HepG2 (cell line): ENCODE data around the gene CACNA2D3. TPM values are rescaled to one million over a fixed set of nuclear protein-coding genes. Genes with fewer than 3 reads are reported as not detected.

Experiments
- ATAC-seq: fragments of 200-7000 bp; cut with Tn5 transposase; 3 replicates; pipeline ENCODE4 v1.9.1; 2020; ENCODE audit warnings: mild to moderate bottlenecking, moderate library complexity
- BruUV-seq: library from RNA; stranded (reverse); fragments of 400-500 nt; replicated peaks from 2 replicates; lab custom pipeline; 2021; lab: Mats Ljungman, UMichigan
- CTCF ChIA-PET: fragments of 300-600 bp; formaldehyde crosslinking; extraction: SDS; loops from one replicate; lab custom pipeline; 2021; ENCODE audit warnings: low total read pairs, inconsistent platforms, low intra/inter-chr PET ratio; lab: Yijun Ruan, JAX
- POLR2A ChIA-PET: fragments of 350-600 bp; sonication (Branson Sonifier 250); formaldehyde crosslinking; loops from one replicate; lab custom pipeline; 2020; ENCODE audit warnings: antibody characterized with exemption, inconsistent platforms; lab: Yijun Ruan, JAX
- DNase-seq: peaks from one replicate; pipeline ENCODE4 v3.0.0-alpha.2; 2015; ENCODE audit warnings: low spot score
- FAIRE-seq: peaks from 3 replicates; lab custom pipeline; 2011; peaks lifted over from hg19 to GRCh38; lab: Jason Lieb, UNC
- H2AFZ ChIP-seq: one replicate; pipeline ENCODE4 v1.6.1; 2011; ENCODE audit warnings: low read length, inconsistent platforms
- H3K27ac ChIP-seq: fragments of 300-600 bp; 3 replicates; pipeline ENCODE4 v1.8.0; 2011; ENCODE audit warnings: mixed run types, mild to moderate bottlenecking, mixed read lengths, low read length, inconsistent platforms; ENCODE audit not compliant: insufficient read depth; ENCODE audit errors: extremely low read length
- H3K27me3 ChIP-seq, 2 experiments: fragments of 200-600 bp in 1 of 2; 2 replicates in 1 of 2; 3 replicates in 1 of 2; pipeline versions ENCODE4 v1.6.0 to v1.8.0; 2011; ENCODE audit warnings: low read length in 2 of 2, mild to moderate bottlenecking in 2 of 2, moderate library complexity in 2 of 2, inconsistent platforms in 1 of 2; ENCODE audit not compliant: insufficient read depth in 2 of 2, control insufficient read depth in 1 of 2
- H3K36me3 ChIP-seq, 2 experiments: fragments of 200-600 bp in 1 of 2; replicated peaks in 1 of 2; 2 replicates in 1 of 2; 3 replicates in 1 of 2; pipeline versions ENCODE4 v1.5.1 to v1.8.0; 2011; ENCODE audit warnings: low read length in 2 of 2, inconsistent platforms in 1 of 2; ENCODE audit not compliant: insufficient read depth in 2 of 2, control insufficient read depth in 1 of 2
- H3K4me1 ChIP-seq: 2 replicates; pipeline ENCODE4 v1.5.1; 2012; ENCODE audit warnings: low read length, inconsistent platforms; ENCODE audit not compliant: insufficient read depth
- H3K4me2 ChIP-seq: 2 replicates; pipeline ENCODE4 v1.6.0; 2011; ENCODE audit warnings: low read depth, low read length, inconsistent platforms
- H3K4me3 ChIP-seq, 3 experiments: fragments of 200-600 bp in 1 of 3; sonication (generic), shearing (Covaris generic) in 1 of 3; replicated peaks in 1 of 3; 2 replicates each; pipeline ENCODE4 v1.5.1; 2011 to 2016; ENCODE audit warnings: low read length in 3 of 3, inconsistent platforms in 2 of 3, low read depth in 2 of 3, mild to moderate bottlenecking in 2 of 3, control low read depth in 1 of 3, mixed read lengths in 1 of 3; ENCODE audit not compliant: insufficient read depth in 1 of 3
- H3K79me2 ChIP-seq: one replicate; pipeline ENCODE4 v1.6.1; 2011; ENCODE audit warnings: low read length, inconsistent platforms; ENCODE audit not compliant: insufficient read depth
- H3K9ac ChIP-seq: 2 replicates; pipeline ENCODE4 v1.6.0; 2011; ENCODE audit warnings: mild to moderate bottlenecking, low read depth, low read length, inconsistent platforms; ENCODE audit not compliant: insufficient read depth
- H3K9me3 ChIP-seq: 2 replicates; pipeline ENCODE4 v1.5.1; 2012; ENCODE audit warnings: mild to moderate bottlenecking, low read length
- H4K20me1 ChIP-seq: 2 replicates; pipeline ENCODE4 v1.6.0; 2011; ENCODE audit warnings: inconsistent platforms, mild to moderate bottlenecking, low read length, moderate library complexity; ENCODE audit not compliant: insufficient read depth
- ARHGAP35 ChIP-seq: sonication (generic); formaldehyde crosslinking; IDR thresholded peaks from 2 replicates; pipeline ENCODE4 v1.9.0; 2022; ENCODE audit warnings: mild to moderate bottlenecking, inconsistent platforms, moderate library complexity, missing genetic modification reagents, borderline replicate concordance
- CCAR2 ChIP-seq: fragments of 200-400 bp; formaldehyde crosslinking; optimal IDR thresholded peaks from 2 replicates; pipeline ENCODE3; 2018; ENCODE audit warnings: low read depth, mild to moderate bottlenecking, low read length, moderate library complexity
- E2F1 ChIP-seq: sonication (generic); formaldehyde crosslinking; IDR thresholded peaks from 2 replicates; pipeline ENCODE4 v1.5.0; 2020; ENCODE audit warnings: missing genetic modification reagents
- HINFP ChIP-seq: sonication (generic); formaldehyde crosslinking; IDR thresholded peaks from 2 replicates; pipeline ENCODE4 v1.4.0; 2020; ENCODE audit warnings: low read depth, mild to moderate bottlenecking, missing genetic modification reagents
- SMARCE1 ChIP-seq: fragments of 450-650 bp; IDR thresholded peaks from 2 replicates; pipeline ENCODE4 v1.6.1; 2017; ENCODE audit warnings: borderline replicate concordance
- THAP11 ChIP-seq: IDR thresholded peaks from 2 replicates; pipeline ENCODE4 v1.6.1; 2016; ENCODE audit warnings: missing biosample characterization, missing genetic modification reagents
- ZFYVE20 ChIP-seq: sonication (generic); formaldehyde crosslinking; IDR thresholded peaks from 2 replicates; pipeline ENCODE4 v1.8.0; 2023; ENCODE audit warnings: low read depth, mild to moderate bottlenecking, moderate library complexity, missing genetic modification reagents, borderline replicate concordance
- ZNF318 ChIP-seq: sonication (generic); formaldehyde crosslinking; IDR thresholded peaks from 2 replicates; pipeline ENCODE4 v1.4.0; 2020; ENCODE audit warnings: mild to moderate bottlenecking, missing genetic modification reagents
- ZNF512 ChIP-seq: sonication (generic); formaldehyde crosslinking; IDR thresholded peaks from 2 replicates; pipeline ENCODE4 v1.4.0; 2020; ENCODE audit warnings: mild to moderate bottlenecking, missing genetic modification reagents
- ZSCAN12 ChIP-seq: sonication (generic); formaldehyde crosslinking; IDR thresholded peaks from 2 replicates; pipeline ENCODE4 v1.9.0; 2021; ENCODE audit warnings: mild to moderate bottlenecking, missing genetic modification reagents
- WGBS: methylation state at CpG from one replicate; pipeline ENCODE4 v1.1.6; 2017; ENCODE audit warnings: low lambda C conversion rate; 5-methylcytosine and 5-hydroxymethylcytosine counted together
- in situ Hi-C: cut with HindIII; loops from 2 replicates; pipeline ENCODE4 v1.10.0; 2017; ENCODE audit warnings: low pct_unique_long_range_greater_than_20kb; ENCODE audit not compliant: extremely low pct_ligation_motif_present
- intact Hi-C: fragments of 100-400 bp; cut with micrococcal nuclease; formaldehyde crosslinking; loops from one replicate; pipeline ENCODE4 v1.10.0; 2022; ENCODE audit not compliant: unreplicated experiment
- polyA plus RNA-seq, 8 experiments: library from polyadenylated mRNA; depleted of rRNA in 3 of 8; stranded (reverse) in 7 of 8; unstranded in 1 of 8; fragments of >200 nt; fragmentation: Illumina TruSeq in 4 of 8; extraction: Trizol in 4 of 8; gene quantifications; 2 replicates each; pipeline versions ENCODE4 v1.2.1 to v1.2.3, GENCODE V29; 2011 to 2016; ENCODE audit warnings: low read depth in 4 of 8, missing spikeins in 1 of 8, mixed read lengths in 1 of 8; ENCODE audit not compliant: insufficient read depth in 1 of 8
- total RNA-seq, 5 experiments: library from RNA; depleted of rRNA; stranded (reverse); fragments of >200 nt; fragmentation: Illumina TruSeq; extraction: Trizol; gene quantifications; 2 replicates each; pipeline ENCODE4 v1.2.3, GENCODE V29; 2016; ENCODE audit warnings: low read depth in 1 of 5

CACNA2D3 gene
- total and polyA plus RNA-seq, 2 of the 13 experiments (the other 11 are each of a cell fraction or from before 2014, with no cell fraction given) = not detected

GRCh38 chr3:54349231-54349652 is 226.9 kb downstream of the CACNA2D3 start:
- Histone ChIP-seq H3K36me3 (no peaks in the 10 kb centered on the region), H3K9me3 (no peaks in the 10 kb centered on the region), H3K4me2 (no peak overlapping the region), H3K9ac (no peak overlapping the region), H3K27ac (no peak overlapping the region), H3K79me2 (no peaks in the 10 kb centered on the region), H3K4me3 (no peak overlapping the region), H4K20me1 (no peaks in the 10 kb centered on the region), H3K4me1 (no peaks in the 10 kb centered on the region), H2AFZ (no peak overlapping the region), H3K27me3 (no peaks in the 10 kb centered on the region; a peak in 2 of 5 replicates)
- 12% methylated on average over 2 of the region's 4 CpGs for WGBS
- POLR2A ChIA-PET = no interaction called here
- intact Hi-C loops (no loop called here), in situ Hi-C loops (no loop called here)
- FAIRE-seq (no peak), ATAC-seq (no peak), DNase-seq (no peak)
- CTCF ChIA-PET = no interaction called here
- no TSS peak for BruUV-seq
- no peak for TF ChIP-seq ZSCAN12 (CRISPR knock-in tag)
- TF ChIP-seq HINFP (CRISPR knock-in tag) = no peak
- TF ChIP-seq E2F1 (CRISPR knock-in tag) = no peak
- TF ChIP-seq THAP11 (CRISPR knock-in tag) = no peak
- no peak for TF ChIP-seq SMARCE1
- TF ChIP-seq ARHGAP35 (CRISPR knock-in tag) = no peak
- TF ChIP-seq ZNF512 (CRISPR knock-in tag) = no peak
- no peak for TF ChIP-seq ZFYVE20 (CRISPR knock-in tag)
- TF ChIP-seq CCAR2 = no peak
- no peak for TF ChIP-seq ZNF318 (CRISPR knock-in tag)
